SJCRH30 (cell line): Measurements from ENCODE around the gene MPV17. TPM values are rescaled to one million over a fixed set of nuclear protein-coding genes. Genes with fewer than 3 reads are reported as not detected.
"Not testable (repeated sequence)": the region's sequence is repeated elsewhere in the genome, so short reads cannot be mapped to it uniquely, and the experiment has no call there.

Experiments
- DNase-seq, 2 experiments: peaks; one replicate each; pipeline ENCODE4 v3.0.0-alpha.2; 2015 to 2020
- H3K27ac ChIP-seq: fragments of 250-450 bp; sonication (Bioruptor Pico); 2 replicates; pipeline ENCODE4 v1.5.1; 2020; ENCODE audit warnings: mild to moderate bottlenecking, moderate library complexity
- H3K27me3 ChIP-seq: fragments of 250-450 bp; sonication (Bioruptor Pico); 2 replicates; pipeline ENCODE4 v1.5.1; 2020; ENCODE audit warnings: mild to moderate bottlenecking, moderate library complexity
- H3K36me3 ChIP-seq: fragments of 250-450 bp; sonication (Bioruptor Pico); 2 replicates; pipeline ENCODE4 v1.5.1; 2020; ENCODE audit warnings: mild to moderate bottlenecking, moderate library complexity
- H3K4me1 ChIP-seq: fragments of 250-450 bp; sonication (Bioruptor Pico); 2 replicates; pipeline ENCODE4 v1.5.1; 2020; ENCODE audit warnings: mild to moderate bottlenecking, moderate library complexity
- H3K4me3 ChIP-seq: fragments of 250-450 bp; sonication (Bioruptor Pico); 2 replicates; pipeline ENCODE4 v1.5.1; 2020; ENCODE audit warnings: mild to moderate bottlenecking, moderate library complexity
- H3K9me3 ChIP-seq: fragments of 250-450 bp; sonication (Bioruptor Pico); replicated peaks from 2 replicates; pipeline ENCODE4 v1.5.1; 2020; ENCODE audit warnings: mild to moderate bottlenecking, moderate library complexity
- total RNA-seq: library from RNA; depleted of rRNA; stranded (reverse); fragments of >200 nt; shearing (Covaris generic); gene quantifications from 2 replicates; pipeline ENCODE4 v1.2.3, GENCODE V29; 2014

MPV17 gene
- total RNA-seq, 1 experiment from 2014 or later: 76.6 TPM

GRCh38 chr2:27351802-27352598 lies 29.1 kb upstream of the MPV17 start:
- H3K4me3 ChIP-seq: no peak overlapping the region
- no peak for DNase-seq
- no peak overlapping the region for H3K27ac ChIP-seq
- peaks cover 6% of the 10 kb centered on the region; the same call in 1 of the 2 replicates for H3K4me1 ChIP-seq
- H3K27me3 ChIP-seq: no peaks in the 10 kb centered on the region
- peaks cover 7% of the 10 kb centered on the region for H3K36me3 ChIP-seq
- H3K9me3 ChIP-seq: no peaks in the 10 kb centered on the region; the same call in 1 of the 2 replicates

DNA sequence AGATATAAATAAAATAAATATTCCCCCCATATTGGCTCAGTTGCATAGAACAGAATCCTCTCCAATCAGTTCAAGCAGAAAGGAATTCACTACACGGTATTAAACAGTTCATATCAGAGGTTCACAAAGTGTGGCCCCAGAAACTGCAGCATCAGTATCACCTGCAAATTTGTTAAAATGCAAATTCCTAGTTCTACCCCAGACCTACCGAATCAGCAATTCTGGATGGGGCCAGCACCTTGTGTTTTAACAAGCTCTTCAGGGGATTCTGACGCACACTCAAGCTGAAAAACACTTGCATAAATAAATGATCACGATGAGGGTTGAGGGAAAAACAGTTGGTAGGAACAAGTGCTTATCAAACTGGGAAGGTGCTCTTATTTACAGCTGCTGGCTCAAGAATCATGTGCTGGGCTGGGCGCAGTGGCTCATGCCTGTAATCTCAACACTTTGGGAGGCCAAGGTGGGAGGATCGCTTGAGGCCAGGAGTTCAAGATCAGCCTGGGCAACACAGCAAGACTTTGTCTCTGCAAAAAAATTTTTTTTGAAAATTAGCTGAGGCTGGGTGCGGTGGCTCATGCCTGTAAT lies 27.3 kb upstream of the MPV17 start:
- H3K27me3 ChIP-seq: no peaks in the 10 kb centered on the region
- H3K9me3 ChIP-seq: no peaks in the 10 kb centered on the region; the same call in 1 of the 2 replicates
- H3K36me3 ChIP-seq: peaks cover 7% of the 10 kb centered on the region
- H3K4me3 ChIP-seq: no peak overlapping the region
- peaks cover 6% of the 10 kb centered on the region; the same call in 1 of the 2 replicates for H3K4me1 ChIP-seq
- no peak for DNase-seq
- H3K27ac ChIP-seq: no peak overlapping the region

DNA sequence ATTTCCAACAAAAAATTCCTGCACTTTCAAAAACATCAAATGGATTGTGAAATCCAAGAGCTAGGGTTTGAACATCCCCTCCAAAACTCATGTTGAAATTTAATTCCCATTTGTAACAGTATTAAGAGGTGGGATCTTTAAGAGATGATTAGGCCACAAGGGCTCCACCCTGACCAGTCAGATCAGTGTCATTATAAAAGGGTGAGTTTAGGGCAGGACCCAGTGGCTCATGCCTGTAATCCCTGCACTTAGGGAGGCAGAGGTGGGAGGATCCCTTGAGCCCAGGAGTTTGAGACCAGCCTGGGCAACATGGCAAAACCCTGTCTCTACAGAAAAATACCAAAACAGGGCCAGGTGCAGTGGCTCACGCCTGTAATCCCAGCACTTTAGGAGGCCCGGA lies 24.7 kb upstream of the MPV17 start:
- Histone ChIP-seq H3K4me3 (no peak overlapping the region), H3K27me3 (no peaks in the 10 kb centered on the region), H3K4me1 (no peaks in the 10 kb centered on the region), H3K27ac (no peak overlapping the region), H3K36me3 (peaks cover 21% of the 10 kb centered on the region), H3K9me3 (no peaks in the 10 kb centered on the region; the same call in 1 of the 2 replicates)
- DNase-seq: no peak

DNA sequence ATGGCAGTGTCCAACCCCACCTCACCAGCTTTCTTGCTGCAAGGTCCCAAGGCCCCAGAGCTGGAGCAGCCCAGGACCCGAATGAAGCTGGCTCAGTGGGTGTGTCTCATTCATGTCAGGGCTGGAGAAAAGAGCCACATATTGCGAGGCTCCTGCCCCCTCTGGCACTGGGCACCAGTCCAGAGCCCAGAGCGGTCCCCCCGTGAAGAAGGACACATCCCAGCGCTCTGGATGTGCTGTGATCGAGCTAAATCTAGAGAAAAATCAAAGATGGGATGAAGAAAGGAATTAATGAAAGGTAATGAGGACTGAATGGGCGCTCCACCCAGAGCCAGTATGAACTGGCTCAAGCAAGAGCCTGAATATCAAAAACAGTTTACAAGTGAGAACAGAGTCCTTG lies 13.3 kb upstream of the MPV17 start:
- Histone ChIP-seq H3K27ac (no peak overlapping the region), H3K9me3 (no peaks in the 10 kb centered on the region), H3K4me3 (no peak overlapping the region), H3K36me3 (peaks cover 71% of the 10 kb centered on the region), H3K4me1 (no peaks in the 10 kb centered on the region), H3K27me3 (no peaks in the 10 kb centered on the region)
- DNase-seq: no peak

GRCh38 chr2:27335311-27335710 lies 12.4 kb upstream of the MPV17 start:
- H3K4me3 ChIP-seq: no peak overlapping the region

GRCh38 chr2:27324720-27325119 lies 1.8 kb upstream of the MPV17 start:
- H3K9me3 ChIP-seq: no peaks in the 10 kb centered on the region
- no peaks in the 10 kb centered on the region for H3K27me3 ChIP-seq
- DNase-seq: no peak
- peaks cover 35% of the 10 kb centered on the region for H3K36me3 ChIP-seq
- no peak overlapping the region for H3K27ac ChIP-seq
- H3K4me1 ChIP-seq: peaks cover 19% of the 10 kb centered on the region; the same call in 1 of the 2 replicates
- H3K4me3 ChIP-seq: no peak overlapping the region

More at GRCh38 chr2:27335311-27335710, 12.4 kb upstream of the MPV17 start:
- no peaks in the 10 kb centered on the region for H3K4me1 ChIP-seq
- no peak overlapping the region for H3K27ac ChIP-seq
- no peaks in the 10 kb centered on the region for H3K27me3 ChIP-seq
- peaks cover 71% of the 10 kb centered on the region for H3K36me3 ChIP-seq
- H3K9me3 ChIP-seq: no peaks in the 10 kb centered on the region
- DNase-seq: no peak

- Histone ChIP-seq H3K27me3 (no peaks in the 10 kb centered on the region), H3K27ac (peak overlapping the region; percentile 89), H3K4me3 (peak overlapping the region; percentile 88), H3K4me1 (peaks cover 19% of the 10 kb centered on the region; the same call in 1 of the 2 replicates), H3K9me3 (no peaks in the 10 kb centered on the region), H3K36me3 (peaks cover 25% of the 10 kb centered on the region)
- DNase-seq: no peak
Measured at GRCh38 chr2:27323596-27324285, 844 bp upstream of the MPV17 start.

DNA sequence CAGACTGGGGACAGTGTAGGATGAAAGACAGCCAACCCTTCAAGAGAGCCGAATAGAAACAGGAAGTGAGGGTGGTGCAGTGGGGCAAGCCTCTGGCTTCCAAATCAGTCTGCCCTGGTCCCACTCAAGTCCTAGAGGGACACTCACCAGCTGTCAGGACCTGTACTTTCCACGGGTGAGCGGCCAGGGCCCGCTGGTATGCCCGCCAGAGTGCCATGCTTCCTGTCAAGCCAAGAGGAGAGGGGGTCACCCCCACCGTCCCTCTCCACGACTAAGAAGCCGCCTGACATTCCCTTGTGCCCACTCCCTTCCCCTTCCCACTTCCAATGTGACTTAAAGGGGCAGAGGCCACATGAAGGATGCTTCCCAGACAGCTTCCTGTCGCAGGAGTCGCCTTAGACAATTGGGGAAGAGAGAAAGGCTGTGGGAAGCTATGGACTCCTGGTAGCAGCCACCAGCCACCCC lies 564 bp downstream of the MPV17 start:
- Histone ChIP-seq H3K36me3 (peaks cover 15% of the 10 kb centered on the region), H3K9me3 (no peaks in the 10 kb centered on the region), H3K4me1 (peaks cover 19% of the 10 kb centered on the region; the same call in 1 of the 2 replicates), H3K27ac (peak overlapping the region; percentile 89), H3K4me3 (peak overlapping the region; percentile 88), H3K27me3 (no peaks in the 10 kb centered on the region)
- DNase-seq: peak in 1 of 2 experiments; percentile 26

GRCh38 chr2:27320958-27321543 lies 1.8 kb downstream of the MPV17 start:
- no peak overlapping the region for H3K4me3 ChIP-seq
- DNase-seq: peak; percentile 71 to 75
- peaks cover 3% of the 10 kb centered on the region; the same call in 1 of the 2 replicates for H3K36me3 ChIP-seq
- H3K27me3 ChIP-seq: no peaks in the 10 kb centered on the region
- H3K4me1 ChIP-seq: peaks cover 19% of the 10 kb centered on the region; the same call in 1 of the 2 replicates
- no peaks in the 10 kb centered on the region for H3K9me3 ChIP-seq
- no peak overlapping the region for H3K27ac ChIP-seq

DNA sequence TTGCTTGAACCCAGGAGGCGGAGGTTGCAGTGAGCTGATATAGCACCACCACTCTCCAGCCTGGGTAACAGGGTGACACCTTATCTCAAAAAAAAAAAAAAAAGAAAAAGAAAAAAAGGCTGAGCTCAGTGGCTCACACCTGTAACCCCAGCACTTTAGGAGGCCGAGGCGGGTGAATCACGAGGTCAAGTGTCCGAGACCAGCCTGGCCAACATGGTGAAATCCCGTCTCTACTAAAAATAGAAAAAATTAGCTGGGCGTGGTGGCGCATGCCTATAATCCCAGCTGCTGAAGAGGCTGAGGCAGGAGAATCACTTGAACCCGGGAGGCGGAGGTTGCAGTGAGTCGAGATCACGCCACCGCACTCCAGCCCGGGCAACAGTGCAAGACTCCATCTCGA lies 3.1 kb downstream of the MPV17 start:
- H3K4me1 ChIP-seq: peaks cover 19% of the 10 kb centered on the region; the same call in 1 of the 2 replicates
- not testable (repeated sequence) for H3K27me3 ChIP-seq, H3K36me3 ChIP-seq, H3K9me3 ChIP-seq, DNase-seq, H3K4me3 ChIP-seq, H3K27ac ChIP-seq

GRCh38 chr2:27316655-27317412 lies 6.1 kb downstream of the MPV17 start:
- H3K36me3 ChIP-seq: no peaks in the 10 kb centered on the region
- H3K27me3 ChIP-seq: no peaks in the 10 kb centered on the region
- no peak for DNase-seq
- peaks cover 12% of the 10 kb centered on the region; the same call in 1 of the 2 replicates for H3K4me1 ChIP-seq
- no peak overlapping the region for H3K27ac ChIP-seq
- H3K4me3 ChIP-seq: no peak overlapping the region
- H3K9me3 ChIP-seq: no peaks in the 10 kb centered on the region

DNA sequence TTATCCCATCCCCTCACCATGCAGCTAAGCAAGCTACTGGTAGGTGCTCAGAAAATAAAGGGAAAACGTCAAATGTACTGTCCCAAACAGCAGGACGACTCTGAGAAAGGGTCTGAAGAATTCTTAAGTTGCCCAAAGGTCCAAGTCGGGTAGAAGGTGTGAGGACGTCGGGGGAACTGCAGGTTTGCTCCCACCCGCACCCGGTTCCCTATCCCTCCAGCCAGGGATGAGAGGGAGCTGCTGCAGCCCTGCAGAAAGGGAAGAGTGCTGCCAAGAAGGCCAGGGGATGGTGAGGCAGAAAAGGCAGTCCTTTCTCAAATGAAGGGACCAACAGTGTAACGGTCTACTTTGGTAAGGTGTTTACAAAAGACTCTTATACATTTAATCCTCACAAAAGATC lies 7.8 kb downstream of the MPV17 start:
- no peaks in the 10 kb centered on the region for H3K36me3 ChIP-seq
- no peaks in the 10 kb centered on the region for H3K27me3 ChIP-seq
- no peak for DNase-seq
- no peaks in the 10 kb centered on the region for H3K9me3 ChIP-seq
- H3K4me1 ChIP-seq: no peaks in the 10 kb centered on the region
- H3K27ac ChIP-seq: no peak overlapping the region
- H3K4me3 ChIP-seq: no peak overlapping the region

DNA sequence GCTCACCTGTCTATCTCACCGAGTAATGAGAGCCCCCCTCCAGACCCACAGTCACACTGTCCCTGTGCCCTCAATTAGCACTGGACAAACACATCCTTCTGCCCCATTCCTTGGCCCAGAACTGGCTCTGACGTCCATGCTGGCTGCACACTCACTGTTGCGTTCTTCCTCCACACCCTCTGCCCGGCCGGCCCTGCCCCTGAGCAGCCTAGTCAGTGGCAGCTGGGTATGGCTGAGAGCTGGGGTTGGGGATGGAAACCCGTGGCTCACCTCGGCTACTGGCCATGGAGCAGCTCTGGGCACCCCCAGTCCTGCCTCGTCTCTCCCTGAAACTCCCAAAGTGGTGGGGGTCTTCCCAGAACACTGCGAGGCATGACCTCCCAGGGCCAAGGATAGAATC lies 8.2 kb downstream of the MPV17 start:
- H3K4me1 ChIP-seq: no peaks in the 10 kb centered on the region
- no peak for DNase-seq
- no peak overlapping the region for H3K27ac ChIP-seq
- H3K4me3 ChIP-seq: no peak overlapping the region
- H3K9me3 ChIP-seq: no peaks in the 10 kb centered on the region
- H3K27me3 ChIP-seq: no peaks in the 10 kb centered on the region
- no peaks in the 10 kb centered on the region for H3K36me3 ChIP-seq
